Measurements from ENCODE around the gene CDCA3.

The CDCA3 gene

GRCh38 chr12:6820166-6820565 is 30.9 kb downstream of the CDCA3 start:
- DNase-seq (ENCODE audit: low read depth in 2 of 2), result no peak

- DNase-seq (ENCODE audit: low read depth in 2 of 2), result no peak
These were observed 31.7 kb downstream of the CDCA3 start for GRCh38 chr12:6819106-6820030.

- no peak for DNase-seq (ENCODE audit: low read depth in 2 of 2)
These were observed 32.4 kb downstream of the CDCA3 start for GRCh38 chr12:6818645-6819044.

DNA sequence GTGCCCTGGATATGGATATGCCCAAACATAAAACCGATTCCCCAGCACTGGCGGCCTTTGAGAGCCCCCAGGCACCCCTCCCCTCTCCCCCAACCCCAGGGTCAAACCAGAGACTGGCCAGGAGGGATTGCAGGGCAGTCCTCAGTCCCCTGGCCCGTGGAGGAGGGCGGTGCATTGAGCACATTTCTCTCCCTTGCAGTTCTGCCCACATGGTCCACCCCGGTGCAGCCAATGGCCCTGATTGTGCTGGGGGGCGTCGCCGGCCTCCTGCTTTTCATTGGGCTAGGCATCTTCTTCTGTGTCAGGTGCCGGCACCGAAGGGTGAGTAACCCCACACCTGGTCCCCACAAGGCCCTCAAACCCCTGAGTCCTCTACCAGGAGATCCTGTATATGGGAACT is 32.9 kb downstream of the CDCA3 start:
- no peak for DNase-seq (ENCODE audit: low read depth in 2 of 2)

GRCh38 chr12:6817662-6818157 is 33.4 kb downstream of the CDCA3 start:
- no peak for DNase-seq (ENCODE audit: low read depth in 2 of 2)

DNA sequence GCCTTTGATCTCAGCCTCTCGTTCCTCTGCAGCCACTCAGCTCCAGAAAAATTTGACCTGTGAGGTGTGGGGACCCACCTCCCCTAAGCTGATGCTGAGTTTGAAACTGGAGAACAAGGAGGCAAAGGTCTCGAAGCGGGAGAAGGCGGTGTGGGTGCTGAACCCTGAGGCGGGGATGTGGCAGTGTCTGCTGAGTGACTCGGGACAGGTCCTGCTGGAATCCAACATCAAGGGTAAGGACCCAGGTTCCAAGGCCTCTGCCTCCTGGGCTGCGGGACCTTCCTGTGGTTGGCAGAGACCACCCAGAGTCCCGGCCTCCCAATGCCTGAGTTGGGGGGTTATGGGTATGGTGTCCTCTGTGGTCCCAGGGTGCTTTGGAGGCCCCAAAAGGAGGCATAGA is 34.0 kb downstream of the CDCA3 start:
- DNase-seq (ENCODE audit: low read depth in 2 of 2), result no peak

DNA sequence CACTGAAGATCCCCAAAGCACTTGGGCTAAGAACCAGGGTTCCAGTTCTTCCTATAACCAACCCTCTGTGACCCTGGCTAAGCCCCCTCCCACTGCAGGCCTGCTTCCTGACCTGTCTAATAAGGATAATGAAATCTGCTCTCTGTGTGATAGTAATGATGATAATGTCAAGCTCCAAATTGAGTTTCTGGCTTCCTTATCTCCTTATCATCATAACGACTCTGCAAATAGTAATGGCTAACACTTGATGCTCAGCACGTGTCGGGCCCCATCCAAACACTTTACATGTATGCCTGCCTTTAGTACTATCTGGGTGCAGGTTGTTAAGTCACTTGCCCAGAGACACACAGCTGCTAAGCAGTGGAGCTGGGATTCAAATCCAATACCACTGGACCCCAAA is 34.5 kb downstream of the CDCA3 start:
- no peak for DNase-seq (ENCODE audit: low read depth in 2 of 2)

GRCh38 chr12:6813363-6813762 is 37.7 kb downstream of the CDCA3 start:
- DNase-seq (ENCODE audit: low read depth in 2 of 2), result no peak

DNA sequence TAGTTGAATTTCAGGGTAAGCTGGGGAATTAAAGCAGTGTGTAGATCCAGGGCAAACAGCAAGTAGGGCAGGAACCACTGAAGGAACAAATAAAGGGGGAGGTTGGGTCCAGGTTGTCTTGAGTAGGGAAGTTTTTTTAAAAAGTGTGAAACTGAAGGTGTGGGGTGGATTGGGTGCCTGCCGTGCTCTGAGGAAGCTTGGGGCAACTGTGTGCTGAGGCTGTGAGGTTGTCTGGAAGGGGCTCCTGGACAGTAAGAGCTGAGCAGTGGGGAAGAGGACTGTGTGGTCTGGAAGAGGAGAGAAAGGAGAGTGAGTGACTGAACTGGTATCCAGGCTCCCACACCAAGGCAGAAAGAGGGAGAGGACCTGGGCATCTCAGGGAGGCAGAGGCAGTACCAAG is 40.3 kb downstream of the CDCA3 start:
- DNase-seq (ENCODE audit: low read depth in 2 of 2), result no peak

DNA sequence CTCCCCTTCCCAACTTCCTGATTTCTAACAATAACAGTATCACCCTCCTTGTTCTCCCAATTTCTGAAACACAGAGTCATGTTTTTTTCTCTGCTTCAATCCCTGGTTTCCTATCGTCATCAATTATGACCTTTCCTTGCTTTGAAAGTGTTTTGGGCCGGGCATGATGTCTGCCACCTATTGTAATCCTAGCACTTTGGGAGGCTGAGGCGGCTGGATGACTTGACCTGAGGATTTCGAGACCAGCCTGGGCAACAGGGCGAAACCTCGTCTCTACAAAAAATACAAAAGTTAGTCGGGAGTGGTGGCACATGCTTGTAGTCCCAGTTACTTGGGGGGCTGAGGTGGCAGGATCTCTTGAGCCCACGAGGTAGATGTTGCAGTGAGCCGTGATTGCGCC is 42.0 kb downstream of the CDCA3 start:
- DNase-seq (ENCODE audit: low read depth in 2 of 2), result no peak

- DNase-seq (ENCODE audit: low read depth in 2 of 2), result no peak
These were observed 43.9 kb downstream of the CDCA3 start for GRCh38 chr12:6807170-6807569.

GRCh38 chr12:6799147-6799546 is 51.9 kb downstream of the CDCA3 start:
- no peak for DNase-seq (ENCODE audit: low read depth in 2 of 2)

Data from stimulated activated CD8-positive, alpha-beta memory T cell treated with anti-CD3 and anti-CD28 coated beads, Interleukin-15, amount 100 ng/mL, for 48 hours (primary cell).